Panc1 (cell line): ENCODE measurements around the gene AGBL4. TPM values are rescaled to one million over a fixed set of nuclear protein-coding genes. Genes with fewer than 3 reads are reported as not detected.

Experiments
- ATAC-seq: fragments of 200-7000 bp; cut with Tn5 transposase; 2 replicates; pipeline ENCODE4 v1.9.1; 2020; ENCODE audit warnings: mild to moderate bottlenecking, moderate library complexity
- BruUV-seq: library from RNA; stranded (reverse); fragments of 400-500 nt; replicated peaks from 2 replicates; lab custom pipeline; 2021; lab: Mats Ljungman, UMichigan
- CTCF ChIA-PET: fragments of 300-600 bp; sonication (Branson Sonifier 250); formaldehyde crosslinking; loops from one replicate; lab custom pipeline; 2022; ENCODE audit warnings: antibody characterized with exemption; lab: Charles Lee
- POLR2A ChIA-PET: fragments of 300-600 bp; sonication (Branson Sonifier 250); formaldehyde crosslinking; loops from one replicate; lab custom pipeline; 2022; ENCODE audit warnings: antibody characterized with exemption; lab: Charles Lee
- DNase-seq: peaks from one replicate; pipeline ENCODE4 v3.0.0-alpha.2; 2010; ENCODE audit warnings: low read depth, low spot score
- H3K27ac ChIP-seq: 2 replicates; pipeline ENCODE4 v1.5.1; 2011; ENCODE audit warnings: mild to moderate bottlenecking, low read length, inconsistent platforms
- H3K27me3 ChIP-seq: fragments of 200-500 bp; sonication (Bioruptor generic); 2 replicates; pipeline ENCODE4 v1.6.0; 2014; ENCODE audit warnings: low read length, inconsistent platforms; ENCODE audit not compliant: control insufficient read depth, insufficient read depth
- H3K36me3 ChIP-seq: fragments of 200-500 bp; sonication (Bioruptor generic); 2 replicates; pipeline ENCODE4 v1.5.1; 2014; ENCODE audit warnings: inconsistent platforms, mild to moderate bottlenecking, low read length, moderate library complexity; ENCODE audit not compliant: control insufficient read depth, insufficient read depth
- H3K4me1 ChIP-seq: 2 replicates; pipeline ENCODE4 v1.5.1; 2011; ENCODE audit warnings: inconsistent platforms, mild to moderate bottlenecking, low read length, moderate library complexity; ENCODE audit not compliant: control insufficient read depth, insufficient read depth
- H3K4me3 ChIP-seq, 2 experiments: 2 replicates each; pipeline ENCODE4 v1.5.1; 2011 to 2012; ENCODE audit warnings: low read depth in 2 of 2, low read length in 2 of 2, mild to moderate bottlenecking in 2 of 2, inconsistent platforms in 1 of 2, moderate library complexity in 1 of 2
- H3K9me3 ChIP-seq: fragments of 200-500 bp; sonication (Bioruptor generic); 2 replicates; pipeline ENCODE4 v1.5.1; 2014; ENCODE audit warnings: low read depth, mild to moderate bottlenecking, inconsistent platforms, low read length, moderate library complexity; ENCODE audit not compliant: control insufficient read depth, insufficient read depth
- CTCF ChIP-seq: fragments of 450-650 bp; IDR thresholded peaks from 2 replicates; pipeline ENCODE4 v1.5.1; 2017; ENCODE audit warnings: mild to moderate bottlenecking
- POLR2AphosphoS5 ChIP-seq: IDR thresholded peaks from 2 replicates; pipeline ENCODE4 v1.6.1; 2012; ENCODE audit warnings: mild to moderate bottlenecking, low read depth, low read length, moderate library complexity
- REST ChIP-seq, 2 experiments: IDR thresholded peaks; 2 replicates each; pipeline ENCODE4 v1.6.1; 2011 to 2012; ENCODE audit warnings: low read depth in 2 of 2, control low read depth in 1 of 2, low read length in 1 of 2, mild to moderate bottlenecking in 1 of 2, moderate library complexity in 1 of 2; ENCODE audit not compliant: insufficient read depth in 1 of 2
- SIN3A ChIP-seq: IDR thresholded peaks from 2 replicates; pipeline ENCODE4 v1.6.1; 2012; ENCODE audit warnings: low read depth, mild to moderate bottlenecking, low read length, moderate library complexity, borderline replicate concordance; ENCODE audit not compliant: insufficient read depth
- TCF7L2 ChIP-seq: IDR thresholded peaks from 2 replicates; pipeline ENCODE4 v1.6.1; 2011; ENCODE audit warnings: mild to moderate bottlenecking, low read depth, low read length, inconsistent platforms
- in situ Hi-C: cut with HindIII; loops from 2 replicates; pipeline ENCODE4 v1.10.0; 2016; ENCODE audit warnings: low sequenced_read_pairs, low pct_unique_long_range_greater_than_20kb
- intact Hi-C: fragments of 100-400 bp; cut with micrococcal nuclease; formaldehyde crosslinking; loops from one replicate; pipeline ENCODE4 v1.10.0; 2022; ENCODE audit not compliant: unreplicated experiment
- total RNA-seq: library from RNA; stranded (reverse); gene quantifications from one replicate; pipeline ENCODE4 v1.2.1, GENCODE V29; 2021; ENCODE audit not compliant: unreplicated experiment

Gene AGBL4
- total RNA-seq, 1 experiment from 2014 or later, result not detected

- Histone ChIP-seq H3K27ac (no peak overlapping the region), H3K4me3 (no peak overlapping the region), H3K4me1 (no peaks in the 10 kb centered on the region), H3K36me3 (no peaks in the 10 kb centered on the region), H3K27me3 (no peaks in the 10 kb centered on the region), H3K9me3 (no peaks in the 10 kb centered on the region)
- CTCF ChIA-PET, result no interaction called here
- in situ Hi-C loops (no loop called here), intact Hi-C loops (no loop called here)
- no peak for DNase-seq
- BruUV-seq, result no TSS peak
- TF ChIP-seq SIN3A, result no peak
- no peak for TF ChIP-seq TCF7L2
- no peak for TF ChIP-seq POLR2AphosphoS5
- TF ChIP-seq CTCF, result no peak
- no peak for TF ChIP-seq REST (IDR thresholded peaks at IDR 0.05; ENCODE audit: insufficient read depth in 1 of 2, low read depth in 2 of 2, low read length in 1 of 2)
- ATAC-seq, result no peak
- POLR2A ChIA-PET, result no interaction called here
Observed at GRCh38 chr1:49694251-49694827, 329.4 kb downstream of the AGBL4 start.

- no peak for TF ChIP-seq REST (IDR thresholded peaks at IDR 0.05; ENCODE audit: insufficient read depth in 1 of 2, low read depth in 2 of 2, low read length in 1 of 2)
- TF ChIP-seq SIN3A, result no peak
- TF ChIP-seq POLR2AphosphoS5, result no peak
- TF ChIP-seq TCF7L2, result no peak
- no peak for TF ChIP-seq CTCF
- BruUV-seq, result no TSS peak
- CTCF ChIA-PET, result no interaction called here
- Histone ChIP-seq H3K36me3 (no peaks in the 10 kb centered on the region), H3K27me3 (no peaks in the 10 kb centered on the region), H3K27ac (no peak overlapping the region), H3K4me3 (no peak overlapping the region), H3K9me3 (no peaks in the 10 kb centered on the region), H3K4me1 (no peaks in the 10 kb centered on the region)
- in situ Hi-C loops, result no loop called here
- intact Hi-C loops, result no loop called here
- DNase-seq, result no peak
- POLR2A ChIA-PET, result no interaction called here
- no peak for ATAC-seq
Observed at GRCh38 chr1:49686107-49686506, 337.6 kb downstream of the AGBL4 start.
